ENCODE results near the gene MAP3K2.

Gene MAP3K2

GRCh38 chr2:127404466-127405254 is 16.9 kb upstream of the MAP3K2 start:
- Histone ChIP-seq H3K36me3 (ENCODE audit: insufficient read depth, low read length) (no peaks in the 10 kb centered on the region), H3K4me2 (ENCODE audit: low read depth, low read length, poor library complexity, severe bottlenecking) (no peak overlapping the region), H3K79me2 (ENCODE audit: insufficient read depth, low read length) (no peaks in the 10 kb centered on the region), H3K9me2 (replicated peaks; ENCODE audit: low read depth, low read length) (no peaks in the 10 kb centered on the region), H3K27me3 (ENCODE audit: insufficient read depth, low read length, poor library complexity, severe bottlenecking) (no peaks in the 10 kb centered on the region), H3F3A (ENCODE audit: low read depth) (no peaks in the 10 kb centered on the region; the same call in 1 of the 2 replicates), H3K4me3 (ENCODE audit: low read length, poor library complexity, severe bottlenecking) (no peak overlapping the region), H2AFZ (ENCODE audit: low read length) (no peak overlapping the region), H3K9me3 (ENCODE audit: insufficient read depth, low read depth, low read length) (no peaks in the 10 kb centered on the region), H3K9ac (ENCODE audit: low read depth, low read length, poor library complexity, severe bottlenecking) (no peak overlapping the region), H3K4me1 (ENCODE audit: insufficient read depth, low read length, poor library complexity, severe bottlenecking) (peaks cover 11% of the 10 kb centered on the region), H4K20me1 (ENCODE audit: insufficient read depth, low read length, poor library complexity, severe bottlenecking) (no peaks in the 10 kb centered on the region)
- no peak for TF ChIP-seq EZH2phosphoT487 (IDR thresholded peaks at IDR 0.05; ENCODE audit: borderline replicate concordance)
- TF ChIP-seq, protein P1, sequence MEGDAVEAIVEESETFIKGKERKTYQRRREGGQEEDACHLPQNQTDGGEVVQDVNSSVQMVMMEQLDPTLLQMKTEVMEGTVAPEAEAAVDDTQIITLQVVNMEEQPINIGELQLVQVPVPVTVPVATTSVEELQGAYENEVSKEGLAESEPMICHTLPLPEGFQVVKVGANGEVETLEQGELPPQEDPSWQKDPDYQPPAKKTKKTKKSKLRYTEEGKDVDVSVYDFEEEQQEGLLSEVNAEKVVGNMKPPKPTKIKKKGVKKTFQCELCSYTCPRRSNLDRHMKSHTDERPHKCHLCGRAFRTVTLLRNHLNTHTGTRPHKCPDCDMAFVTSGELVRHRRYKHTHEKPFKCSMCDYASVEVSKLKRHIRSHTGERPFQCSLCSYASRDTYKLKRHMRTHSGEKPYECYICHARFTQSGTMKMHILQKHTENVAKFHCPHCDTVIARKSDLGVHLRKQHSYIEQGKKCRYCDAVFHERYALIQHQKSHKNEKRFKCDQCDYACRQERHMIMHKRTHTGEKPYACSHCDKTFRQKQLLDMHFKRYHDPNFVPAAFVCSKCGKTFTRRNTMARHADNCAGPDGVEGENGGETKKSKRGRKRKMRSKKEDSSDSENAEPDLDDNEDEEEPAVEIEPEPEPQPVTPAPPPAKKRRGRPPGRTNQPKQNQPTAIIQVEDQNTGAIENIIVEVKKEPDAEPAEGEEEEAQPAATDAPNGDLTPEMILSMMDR (conservative IDR thresholded peaks at IDR 0.05; ENCODE audit: low read length) = no peak

GRCh38 chr2:127403460-127403859 is 15.7 kb upstream of the MAP3K2 start:
- Histone ChIP-seq H3K79me2 (ENCODE audit: insufficient read depth, low read length) (no peaks in the 10 kb centered on the region), H3K9me3 (ENCODE audit: insufficient read depth, low read depth, low read length) (no peaks in the 10 kb centered on the region), H3K36me3 (ENCODE audit: insufficient read depth, low read length) (no peaks in the 10 kb centered on the region), H3K4me1 (ENCODE audit: insufficient read depth, low read length, poor library complexity, severe bottlenecking) (peaks cover 8% of the 10 kb centered on the region), H2AFZ (ENCODE audit: low read length) (no peak overlapping the region), H3K9me2 (replicated peaks; ENCODE audit: low read depth, low read length) (no peaks in the 10 kb centered on the region), H3K9ac (ENCODE audit: low read depth, low read length, poor library complexity, severe bottlenecking) (no peak overlapping the region), H3K4me3 (ENCODE audit: low read length, poor library complexity, severe bottlenecking) (no peak overlapping the region), H3K4me2 (ENCODE audit: low read depth, low read length, poor library complexity, severe bottlenecking) (no peak overlapping the region), H3K27me3 (ENCODE audit: insufficient read depth, low read length, poor library complexity, severe bottlenecking) (no peaks in the 10 kb centered on the region), H3F3A (ENCODE audit: low read depth) (no peaks in the 10 kb centered on the region), H4K20me1 (ENCODE audit: insufficient read depth, low read length, poor library complexity, severe bottlenecking) (no peaks in the 10 kb centered on the region)
- TF ChIP-seq EZH2phosphoT487 (IDR thresholded peaks at IDR 0.05; ENCODE audit: borderline replicate concordance) = no peak
- TF ChIP-seq, protein P1 (conservative IDR thresholded peaks at IDR 0.05; ENCODE audit: low read length) = no peak

GRCh38 chr2:127401757-127402695 is 14.3 kb upstream of the MAP3K2 start:
- Histone ChIP-seq H3K4me1 (ENCODE audit: insufficient read depth, low read length, poor library complexity, severe bottlenecking) (peaks cover 2% of the 10 kb centered on the region), H3K4me2 (ENCODE audit: low read depth, low read length, poor library complexity, severe bottlenecking) (no peak overlapping the region), H4K20me1 (ENCODE audit: insufficient read depth, low read length, poor library complexity, severe bottlenecking) (no peaks in the 10 kb centered on the region)

More at GRCh38 chr2:127401757-127402695, 14.3 kb upstream of the MAP3K2 start:
- no peaks in the 10 kb centered on the region for H3K36me3 ChIP-seq (ENCODE audit: insufficient read depth, low read length)
- no peaks in the 10 kb centered on the region for H3K9me3 ChIP-seq (ENCODE audit: insufficient read depth, low read depth, low read length)
- H3K4me3 ChIP-seq (ENCODE audit: low read length, poor library complexity, severe bottlenecking) = no peak overlapping the region
- no peaks in the 10 kb centered on the region for H3F3A ChIP-seq (ENCODE audit: low read depth)
- TF ChIP-seq EZH2phosphoT487 (IDR thresholded peaks at IDR 0.05; ENCODE audit: borderline replicate concordance) = no peak
- TF ChIP-seq, protein P1 (conservative IDR thresholded peaks at IDR 0.05; ENCODE audit: low read length) = no peak
- no peaks in the 10 kb centered on the region for H3K27me3 ChIP-seq (ENCODE audit: insufficient read depth, low read length, poor library complexity, severe bottlenecking)
- H3K9me2 ChIP-seq (replicated peaks; ENCODE audit: low read depth, low read length) = no peaks in the 10 kb centered on the region
- no peak overlapping the region for H3K9ac ChIP-seq (ENCODE audit: low read depth, low read length, poor library complexity, severe bottlenecking)
- no peaks in the 10 kb centered on the region for H3K79me2 ChIP-seq (ENCODE audit: insufficient read depth, low read length)
- H2AFZ ChIP-seq (ENCODE audit: low read length) = no peak overlapping the region

Measured in Loucy (cell line).